BE2C (cell line): ENCODE data around the gene DNAI1.

Source experiments
- DNase-seq: peaks from one replicate; pipeline ENCODE4 v3.0.0-alpha.2; 2020
- H3K27me3 ChIP-seq: fragments of 250-450 bp; sonication (Bioruptor Pico); 2 replicates; pipeline ENCODE4 v1.5.1; 2020; ENCODE audit warnings: mild to moderate bottlenecking
- H3K36me3 ChIP-seq: fragments of 250-450 bp; sonication (Bioruptor Pico); 2 replicates; pipeline ENCODE4 v1.5.1; 2020; ENCODE audit warnings: mild to moderate bottlenecking
- H3K4me1 ChIP-seq: fragments of 250-450 bp; sonication (Bioruptor Pico); 2 replicates; pipeline ENCODE4 v1.5.1; 2020
- H3K4me3 ChIP-seq: 2 replicates; pipeline ENCODE4 v1.5.1; 2011; ENCODE audit warnings: low read depth, low read length
- H3K9me3 ChIP-seq: fragments of 250-450 bp; sonication (Bioruptor Pico); 2 replicates; pipeline ENCODE4 v1.5.1; 2020
- TF ChIP-seq, protein P1 (sequence below): IDR thresholded peaks from 2 replicates; pipeline ENCODE4 v1.5.1; 2012; ENCODE audit warnings: mild to moderate bottlenecking, low read depth, low read length

Gene DNAI1

DNA sequence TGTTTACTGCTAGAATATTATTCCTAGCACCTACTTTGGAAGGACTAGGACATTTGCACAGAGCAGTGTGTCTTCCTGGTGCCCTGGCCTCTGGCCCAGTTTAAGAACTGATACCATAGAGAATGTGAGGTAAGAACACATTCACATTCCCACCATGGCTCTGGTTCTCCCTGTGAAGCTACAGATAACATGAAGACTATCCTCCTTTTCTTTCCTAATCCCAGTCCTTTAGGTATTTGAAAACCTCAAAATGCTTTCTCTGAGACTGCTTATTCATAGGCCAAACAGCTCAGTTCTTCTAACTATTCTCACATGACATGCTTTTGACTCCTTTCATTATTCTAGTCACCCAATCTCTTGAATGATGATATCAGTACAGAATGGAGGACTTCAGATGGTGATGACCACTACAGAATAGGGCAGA is 12.1 kb upstream of the DNAI1 start:
- Histone ChIP-seq H3K4me1 (peaks cover 12% of the 10 kb centered on the region), H3K27me3 (no peaks in the 10 kb centered on the region), H3K4me3 (no peak overlapping the region), H3K9me3 (no peaks in the 10 kb centered on the region), H3K36me3 (peaks cover 5% of the 10 kb centered on the region; the same call in 1 of the 2 replicates)
- TF ChIP-seq, protein P1, sequence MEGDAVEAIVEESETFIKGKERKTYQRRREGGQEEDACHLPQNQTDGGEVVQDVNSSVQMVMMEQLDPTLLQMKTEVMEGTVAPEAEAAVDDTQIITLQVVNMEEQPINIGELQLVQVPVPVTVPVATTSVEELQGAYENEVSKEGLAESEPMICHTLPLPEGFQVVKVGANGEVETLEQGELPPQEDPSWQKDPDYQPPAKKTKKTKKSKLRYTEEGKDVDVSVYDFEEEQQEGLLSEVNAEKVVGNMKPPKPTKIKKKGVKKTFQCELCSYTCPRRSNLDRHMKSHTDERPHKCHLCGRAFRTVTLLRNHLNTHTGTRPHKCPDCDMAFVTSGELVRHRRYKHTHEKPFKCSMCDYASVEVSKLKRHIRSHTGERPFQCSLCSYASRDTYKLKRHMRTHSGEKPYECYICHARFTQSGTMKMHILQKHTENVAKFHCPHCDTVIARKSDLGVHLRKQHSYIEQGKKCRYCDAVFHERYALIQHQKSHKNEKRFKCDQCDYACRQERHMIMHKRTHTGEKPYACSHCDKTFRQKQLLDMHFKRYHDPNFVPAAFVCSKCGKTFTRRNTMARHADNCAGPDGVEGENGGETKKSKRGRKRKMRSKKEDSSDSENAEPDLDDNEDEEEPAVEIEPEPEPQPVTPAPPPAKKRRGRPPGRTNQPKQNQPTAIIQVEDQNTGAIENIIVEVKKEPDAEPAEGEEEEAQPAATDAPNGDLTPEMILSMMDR: no peak
- no peak for DNase-seq

DNA sequence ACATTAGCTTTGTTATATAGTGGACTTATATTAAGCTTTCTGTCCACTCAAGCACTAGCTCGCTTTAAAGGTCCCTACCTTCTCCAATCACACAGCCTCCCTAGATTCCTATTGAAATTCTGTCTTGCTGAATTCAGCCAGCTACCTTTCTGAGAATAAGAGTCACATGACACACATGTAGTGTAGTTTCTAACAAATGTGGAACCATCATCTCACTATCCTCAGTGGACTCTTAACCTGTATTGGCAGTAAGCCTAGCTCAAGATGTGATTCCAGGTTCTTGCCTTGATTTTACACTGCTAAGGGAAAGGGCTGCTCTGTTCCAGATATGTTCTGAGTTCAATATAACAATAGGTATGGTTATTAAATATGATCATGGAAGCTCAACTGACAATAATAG is 11.7 kb upstream of the DNAI1 start:
- Histone ChIP-seq H3K9me3 (no peaks in the 10 kb centered on the region), H3K4me3 (no peak overlapping the region), H3K4me1 (peaks cover 12% of the 10 kb centered on the region), H3K27me3 (no peaks in the 10 kb centered on the region), H3K36me3 (peaks cover 2% of the 10 kb centered on the region; the same call in 1 of the 2 replicates)
- TF ChIP-seq, protein P1: no peak
- no peak for DNase-seq

DNA sequence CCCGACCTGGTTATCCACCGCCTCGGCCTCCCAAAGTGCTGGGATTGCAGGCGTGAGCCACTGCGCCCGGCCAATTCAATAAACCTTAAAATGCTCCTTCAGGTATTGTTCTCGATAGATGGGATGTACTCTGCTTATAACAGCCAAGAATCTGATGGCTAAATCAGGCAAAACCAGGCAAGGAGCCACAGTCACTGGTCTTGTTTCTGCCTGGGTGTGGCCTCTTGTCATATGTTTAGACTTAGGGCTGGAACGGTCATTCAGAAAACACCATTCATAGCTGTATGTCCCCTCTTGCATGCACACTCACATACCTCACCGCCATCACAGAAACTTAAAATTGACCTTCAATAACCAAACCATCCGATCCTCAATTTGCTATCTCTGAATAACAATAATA is 8.0 kb upstream of the DNAI1 start:
- TF ChIP-seq, protein P1: no peak
- Histone ChIP-seq H3K9me3 (no peaks in the 10 kb centered on the region), H3K4me1 (peaks cover 20% of the 10 kb centered on the region), H3K27me3 (no peaks in the 10 kb centered on the region), H3K36me3 (peaks cover 10% of the 10 kb centered on the region), H3K4me3 (no peak overlapping the region)
- no peak for DNase-seq

DNA sequence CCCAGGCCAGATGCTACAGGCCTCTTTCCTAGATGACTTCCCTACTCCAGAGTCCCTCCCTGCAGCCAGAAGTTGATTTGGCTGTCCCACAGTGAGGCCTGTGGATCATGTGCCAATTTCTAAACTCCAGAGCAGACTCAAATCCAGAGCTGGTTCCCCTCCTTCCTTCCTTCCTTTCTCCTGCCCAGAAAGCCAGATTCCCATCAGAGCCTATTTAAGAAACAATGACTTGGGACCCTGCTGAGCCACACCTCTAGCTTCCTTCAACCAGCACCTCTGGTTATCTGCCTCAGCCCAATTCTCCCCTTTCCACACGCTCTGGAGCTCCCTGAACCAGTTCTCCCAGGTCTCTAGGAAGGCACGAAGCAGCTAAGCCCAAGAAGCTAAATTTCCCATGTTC is 7.5 kb upstream of the DNAI1 start:
- H3K4me3 ChIP-seq: no peak overlapping the region
- TF ChIP-seq, protein P1: no peak
- peaks cover 10% of the 10 kb centered on the region for H3K36me3 ChIP-seq
- no peak for DNase-seq
- H3K27me3 ChIP-seq: no peaks in the 10 kb centered on the region
- peaks cover 20% of the 10 kb centered on the region for H3K4me1 ChIP-seq
- no peaks in the 10 kb centered on the region for H3K9me3 ChIP-seq

DNA sequence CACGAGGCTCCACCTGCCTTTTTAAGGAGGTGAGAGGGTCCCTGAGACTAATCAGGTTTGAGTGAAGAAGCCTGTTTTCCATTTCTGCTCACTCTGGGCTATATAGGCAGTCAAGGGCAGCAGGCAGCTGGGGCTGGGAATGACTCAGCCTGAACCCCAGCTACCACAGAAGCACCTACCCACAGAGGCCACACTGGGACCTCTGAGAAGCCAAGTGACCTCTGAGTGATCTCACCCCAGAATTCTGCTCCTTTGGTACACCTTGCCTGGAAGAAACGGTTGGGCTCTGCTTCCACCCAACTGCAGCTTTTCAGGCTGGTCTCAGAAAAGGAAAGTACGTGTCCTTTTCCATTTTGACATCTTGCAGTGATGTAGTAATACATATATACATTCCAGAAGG is 7.1 kb upstream of the DNAI1 start:
- DNase-seq: no peak
- TF ChIP-seq, protein P1: no peak
- Histone ChIP-seq H3K36me3 (peaks cover 10% of the 10 kb centered on the region), H3K4me3 (no peak overlapping the region), H3K27me3 (no peaks in the 10 kb centered on the region), H3K4me1 (peaks cover 23% of the 10 kb centered on the region), H3K9me3 (no peaks in the 10 kb centered on the region)

DNA sequence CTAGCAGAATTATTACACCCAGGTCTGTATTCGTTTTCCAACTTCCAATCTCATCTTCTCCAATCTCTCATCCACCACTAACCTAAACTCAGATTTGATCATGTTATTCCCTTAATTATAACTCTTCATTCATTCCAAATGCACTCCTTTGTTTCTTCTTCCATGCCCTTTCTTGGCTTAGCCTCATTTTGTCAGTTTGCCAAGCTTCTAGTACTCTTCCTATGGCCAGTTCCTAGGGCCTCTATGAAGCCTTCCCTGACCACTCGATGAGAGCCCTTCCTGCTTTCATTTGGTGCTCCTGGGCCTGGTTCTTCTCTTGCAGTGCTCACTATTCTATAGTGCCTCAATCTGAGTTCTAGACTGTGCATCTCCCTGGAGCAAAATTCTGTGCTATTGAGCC is 6.0 kb upstream of the DNAI1 start:
- Histone ChIP-seq H3K9me3 (no peaks in the 10 kb centered on the region), H3K4me3 (no peak overlapping the region), H3K36me3 (peaks cover 10% of the 10 kb centered on the region), H3K27me3 (no peaks in the 10 kb centered on the region), H3K4me1 (peaks cover 23% of the 10 kb centered on the region)
- no peak for DNase-seq
- TF ChIP-seq, protein P1: no peak
